HepG2 (cell line): Measurements from ENCODE around the gene UTP15. TPM values are rescaled to one million over a fixed set of nuclear protein-coding genes. Genes with fewer than 3 reads are reported as not detected.

Experiments
- BORCS8-MEF2B ChIP-seq: sonication (generic); formaldehyde crosslinking; IDR thresholded peaks from 2 replicates; pipeline ENCODE4 v1.8.0; 2022; ENCODE audit warnings: mild to moderate bottlenecking, missing genetic modification reagents
- CHD2 ChIP-seq: IDR thresholded peaks from 2 replicates; pipeline ENCODE4 v1.6.1; 2011; ENCODE audit warnings: low read depth, low read length, improper control_type of control experiment
- DNMT1 ChIP-seq: sonication (generic); formaldehyde crosslinking; IDR thresholded peaks from 2 replicates; pipeline ENCODE4 v1.5.1; 2020; ENCODE audit warnings: mild to moderate bottlenecking, missing genetic modification reagents
- HMG20B ChIP-seq: conservative IDR thresholded peaks from 2 replicates; pipeline ENCODE4 v1.6.1; 2016; ENCODE audit warnings: missing genetic modification reagents, missing compliant biosample characterization
- HNF4A ChIP-seq: sonication (generic); formaldehyde crosslinking; IDR thresholded peaks from 2 replicates; pipeline ENCODE4 v1.4.0; 2020; ENCODE audit warnings: missing genetic modification reagents
- LBX2 ChIP-seq: sonication (generic); formaldehyde crosslinking; IDR thresholded peaks from 2 replicates; pipeline ENCODE4 v1.5.0; 2020; ENCODE audit warnings: missing genetic modification reagents, mild to moderate bottlenecking, borderline replicate concordance
- MAFF ChIP-seq: IDR thresholded peaks from 2 replicates; pipeline ENCODE4 v1.6.1; 2011; ENCODE audit warnings: low read depth, low read length, improper control_type of control experiment
- MAFG ChIP-seq: sonication (generic); formaldehyde crosslinking; IDR thresholded peaks from 2 replicates; pipeline ENCODE4 v1.5.1; 2020; ENCODE audit warnings: mild to moderate bottlenecking, missing genetic modification reagents
- MTA3 ChIP-seq: sonication (generic); formaldehyde crosslinking; IDR thresholded peaks from 2 replicates; pipeline ENCODE4 v1.4.0; 2020; ENCODE audit warnings: missing genetic modification reagents
- NFATC3 ChIP-seq: sonication (generic); formaldehyde crosslinking; IDR thresholded peaks from 2 replicates; pipeline ENCODE4 v1.5.1; 2020; ENCODE audit warnings: mild to moderate bottlenecking, missing genetic modification reagents
- NFE2L1 ChIP-seq: sonication (generic); formaldehyde crosslinking; IDR thresholded peaks from 2 replicates; pipeline ENCODE4 v1.4.0; 2020; ENCODE audit warnings: missing genetic modification reagents, mild to moderate bottlenecking, borderline replicate concordance
- POLR2A ChIP-seq, 2 experiments: IDR thresholded peaks; 2 replicates each; pipeline ENCODE4 v1.6.1; 2011; ENCODE audit warnings: low read depth in 2 of 2, low read length in 2 of 2, mild to moderate bottlenecking in 1 of 2, moderate library complexity in 1 of 2; ENCODE audit not compliant: insufficient read depth in 1 of 2
- PPARG ChIP-seq: conservative IDR thresholded peaks from 2 replicates; pipeline ENCODE4 v1.6.1; 2016; ENCODE audit warnings: missing biosample characterization, missing genetic modification reagents
- PRDM4 ChIP-seq: sonication (generic); formaldehyde crosslinking; IDR thresholded peaks from 2 replicates; pipeline ENCODE4 v1.9.0; 2021; ENCODE audit warnings: missing genetic modification reagents, borderline replicate concordance
- RBM22 ChIP-seq: fragments of 200-400 bp; formaldehyde crosslinking; optimal IDR thresholded peaks from 2 replicates; pipeline ENCODE3; 2017; ENCODE audit warnings: mild to moderate bottlenecking, low read length, moderate library complexity
- SAFB2 ChIP-seq: sonication (generic); formaldehyde crosslinking; IDR thresholded peaks from 2 replicates; pipeline ENCODE4 v1.5.1; 2020; ENCODE audit warnings: missing genetic modification reagents, low read depth, mild to moderate bottlenecking, borderline replicate concordance
- SOX6 ChIP-seq, 2 experiments: fragments of 450-650 bp in 1 of 2; sonication (generic) in 1 of 2; formaldehyde crosslinking in 1 of 2; IDR thresholded peaks; 2 replicates each; pipeline versions ENCODE4 v1.4.0 to v1.6.1; 2017 to 2020; ENCODE audit warnings: antibody characterized with exemption in 1 of 2, mild to moderate bottlenecking in 1 of 2, missing genetic modification reagents in 1 of 2
- TBL1XR1 ChIP-seq: fragments of 150-350 bp; IDR thresholded peaks from 2 replicates; pipeline ENCODE4 v1.6.1; 2014; ENCODE audit warnings: borderline replicate concordance, low read length; ENCODE audit not compliant: partially characterized antibody
- TCF12 ChIP-seq, 2 experiments: fragments of 450-650 bp in 1 of 2; sonication (generic) in 1 of 2; formaldehyde crosslinking in 1 of 2; IDR thresholded peaks; 2 replicates each; pipeline versions ENCODE4 v1.6.1 to v1.8.0; 2017 to 2022; ENCODE audit warnings: antibody characterized with exemption in 1 of 2, mild to moderate bottlenecking in 1 of 2, missing genetic modification reagents in 1 of 2, moderate library complexity in 1 of 2
- TEF ChIP-seq: sonication (generic); formaldehyde crosslinking; IDR thresholded peaks from 2 replicates; pipeline ENCODE4 v1.5.0; 2020; ENCODE audit warnings: missing genetic modification reagents
- TFDP1 ChIP-seq: IDR thresholded peaks from 2 replicates; pipeline ENCODE4 v1.6.1; 2016; ENCODE audit warnings: missing compliant biosample characterization, missing genetic modification reagents, borderline replicate concordance
- ZC3H4 ChIP-seq: sonication (generic); formaldehyde crosslinking; IDR thresholded peaks from 2 replicates; pipeline ENCODE4 v1.4.0; 2020; ENCODE audit warnings: missing genetic modification reagents, borderline replicate concordance
- ZNF253 ChIP-seq: sonication (generic); formaldehyde crosslinking; IDR thresholded peaks from 2 replicates; pipeline ENCODE4 v1.8.0; 2022; ENCODE audit warnings: mild to moderate bottlenecking, missing genetic modification reagents, borderline replicate concordance
- ZNF558 ChIP-seq: sonication (generic); formaldehyde crosslinking; IDR thresholded peaks from 2 replicates; pipeline ENCODE4 v1.9.0; 2022; ENCODE audit warnings: mild to moderate bottlenecking, missing genetic modification reagents, borderline replicate concordance
- ZNF652 ChIP-seq: IDR thresholded peaks from 2 replicates; pipeline ENCODE4 v1.6.1; 2016; ENCODE audit warnings: low read depth, borderline replicate concordance
- ZNF850 ChIP-seq: sonication (generic); formaldehyde crosslinking; conservative IDR thresholded peaks from 2 replicates; pipeline ENCODE4 v1.9.0; 2021; ENCODE audit warnings: mild to moderate bottlenecking, missing genetic modification reagents
- polyA plus RNA-seq, 8 experiments: library from polyadenylated mRNA; depleted of rRNA in 3 of 8; stranded (reverse) in 7 of 8; unstranded in 1 of 8; fragments of >200 nt; fragmentation: Illumina TruSeq in 4 of 8; extraction: Trizol in 4 of 8; gene quantifications; 2 replicates each; pipeline versions ENCODE4 v1.2.1 to v1.2.3, GENCODE V29; 2011 to 2016; ENCODE audit warnings: low read depth in 4 of 8, missing spikeins in 1 of 8, mixed read lengths in 1 of 8; ENCODE audit not compliant: insufficient read depth in 1 of 8
- total RNA-seq, 5 experiments: library from RNA; depleted of rRNA; stranded (reverse); fragments of >200 nt; fragmentation: Illumina TruSeq; extraction: Trizol; gene quantifications; 2 replicates each; pipeline ENCODE4 v1.2.3, GENCODE V29; 2016; ENCODE audit warnings: low read depth in 1 of 5

UTP15 gene
- total and polyA plus RNA-seq, 2 of the 13 experiments (the other 11 are each of a cell fraction or from before 2014, with no cell fraction given): 7.3 to 35.8 TPM

- peak; percentile 13 for TF ChIP-seq HNF4A (CRISPR knock-in tag)
- TF ChIP-seq PPARG (CRISPR knock-in tag): no peak
- no peak for TF ChIP-seq TCF12 (IDR thresholded peaks at IDR 0.05)
- TF ChIP-seq TCF12 (CRISPR knock-in tag; IDR thresholded peaks at IDR 0.05): no peak
- TF ChIP-seq SAFB2 (CRISPR knock-in tag): no peak
- TF ChIP-seq ZNF850 (CRISPR knock-in tag): no peak
- TF ChIP-seq MAFF: no peak
- TF ChIP-seq BORCS8-MEF2B (CRISPR knock-in tag): no peak
- no peak for TF ChIP-seq ZC3H4 (CRISPR knock-in tag)
- no peak for TF ChIP-seq DNMT1
- no peak for TF ChIP-seq SOX6 (IDR thresholded peaks at IDR 0.05)
- peak; percentile 54 for TF ChIP-seq SOX6 (CRISPR knock-in tag; IDR thresholded peaks at IDR 0.05)
- peak; percentile 78 for TF ChIP-seq CHD2
- TF ChIP-seq ZNF253: no peak
- TF ChIP-seq NFATC3 (CRISPR knock-in tag): 0 out of 2 replicates have a peak, but pooled peaks have one; percentile 28
- TF ChIP-seq ZNF558 (CRISPR knock-in tag): no peak
- no peak for TF ChIP-seq NFE2L1
- TF ChIP-seq MAFG: no peak
- no peak; the same call in 1 of the 2 replicates for TF ChIP-seq ZNF652 (CRISPR knock-in tag)
- peak; percentile 72 to 75 for TF ChIP-seq POLR2A (IDR thresholded peaks at IDR 0.05; ENCODE audit: insufficient read depth in 1 of 2, low read depth in 2 of 2, low read length in 2 of 2)
- no peak for TF ChIP-seq TEF (CRISPR knock-in tag)
- TF ChIP-seq TBL1XR1: peak; percentile 23
- no peak for TF ChIP-seq MTA3 (CRISPR knock-in tag)
- no peak for TF ChIP-seq PRDM4
- no peak for TF ChIP-seq RBM22
- 0 out of 2 replicates have a peak, but pooled peaks have one; percentile 45 for TF ChIP-seq TFDP1 (CRISPR knock-in tag)
- no peak for TF ChIP-seq HMG20B (CRISPR knock-in tag)
- no peak for TF ChIP-seq LBX2 (CRISPR knock-in tag)
These were observed at the start of gene UTP15, which contains the start of gene ANKRA2 (continued) for GRCh38 chr5:73565139-73565968.
